WTC11 (cell line): ENCODE measurements around the gene EWSR1. TPM values are rescaled to one million over a fixed set of nuclear protein-coding genes. Genes with fewer than 3 reads are reported as not detected.

Source experiments
- ATAC-seq: fragments of 200-7000 bp; cut with Tn5 transposase; 2 replicates; pipeline ENCODE4 v1.10.0; 2021; ENCODE audit warnings: mild to moderate bottlenecking, moderate library complexity
- CTCF ChIA-PET: fragments of 300-600 bp; sonication (Branson Sonifier 250); formaldehyde crosslinking; loops from one replicate; lab custom pipeline; 2021; ENCODE audit warnings: antibody characterized with exemption; lab: Charles Lee
- POLR2A ChIA-PET: fragments of 350-600 bp; sonication (Branson Sonifier 250); formaldehyde crosslinking; loops from one replicate; lab custom pipeline; 2021; ENCODE audit warnings: antibody characterized with exemption; lab: Charles Lee
- DNase-seq: peaks from one replicate; pipeline ENCODE4 v3.0.0; 2021; ENCODE audit warnings: low spot score
- H3K27ac Mint-ChIP-seq: 2 replicates; pipeline ENCODE4 v1.8.0; 2021; ENCODE audit warnings: mixed read lengths
- H3K27me3 Mint-ChIP-seq: 2 replicates; pipeline ENCODE4 v1.8.0; 2021; ENCODE audit warnings: low read depth, mild to moderate bottlenecking, moderate library complexity, mixed read lengths
- H3K36me3 Mint-ChIP-seq: 2 replicates; pipeline ENCODE4 v1.8.0; 2021; ENCODE audit warnings: mixed read lengths
- H3K4me1 Mint-ChIP-seq: 2 replicates; pipeline ENCODE4 v1.8.0; 2022; ENCODE audit warnings: mixed read lengths
- H3K4me3 Mint-ChIP-seq: 2 replicates; pipeline ENCODE4 v1.8.0; 2021; ENCODE audit warnings: mild to moderate bottlenecking, moderate library complexity, mixed read lengths
- H3K9me3 Mint-ChIP-seq: 2 replicates; pipeline ENCODE4 v1.8.0; 2021; ENCODE audit warnings: mixed read lengths
- ATF2 ChIP-seq: sonication (generic); formaldehyde crosslinking; IDR thresholded peaks from 2 replicates; pipeline ENCODE4 v1.8.1; 2022; ENCODE audit warnings: low read depth, missing genetic modification reagents, borderline replicate concordance
- CREM ChIP-seq: sonication (generic); formaldehyde crosslinking; IDR thresholded peaks from 2 replicates; pipeline ENCODE4 v1.8.1; 2022; ENCODE audit warnings: mild to moderate bottlenecking, missing genetic modification reagents, moderate library complexity
- EMX1 ChIP-seq: fragments of 250-450 bp; sonication (Bioruptor Pico); IDR thresholded peaks from 2 replicates; pipeline ENCODE4 v1.8.0; 2021; ENCODE audit warnings: mild to moderate bottlenecking
- ETV6 ChIP-seq: sonication (generic); formaldehyde crosslinking; IDR thresholded peaks from 2 replicates; pipeline ENCODE4 v1.8.1; 2022; ENCODE audit warnings: mild to moderate bottlenecking, missing genetic modification reagents
- FOXK1 ChIP-seq: sonication (generic); formaldehyde crosslinking; IDR thresholded peaks from 2 replicates; pipeline ENCODE4 v1.8.0; 2022; ENCODE audit warnings: mild to moderate bottlenecking, moderate library complexity, missing genetic modification reagents
- IRF1 ChIP-seq: sonication (generic); formaldehyde crosslinking; IDR thresholded peaks from 2 replicates; pipeline ENCODE4 v1.8.0; 2023; ENCODE audit warnings: missing genetic modification reagents
- NFYB ChIP-seq: sonication (generic); formaldehyde crosslinking; conservative IDR thresholded peaks from 2 replicates; pipeline ENCODE4 v1.8.0; 2022; ENCODE audit warnings: low read depth, missing genetic modification reagents
- NR3C1 ChIP-seq: sonication (generic); formaldehyde crosslinking; conservative IDR thresholded peaks from 2 replicates; pipeline ENCODE4 v1.8.1; 2023; ENCODE audit warnings: low read depth, mild to moderate bottlenecking, missing genetic modification reagents
- SMAD4 ChIP-seq: sonication (generic); formaldehyde crosslinking; IDR thresholded peaks from 2 replicates; pipeline ENCODE4 v1.8.0; 2022; ENCODE audit warnings: mild to moderate bottlenecking, missing genetic modification reagents
- USF1 ChIP-seq: sonication (generic); formaldehyde crosslinking; IDR thresholded peaks from 2 replicates; pipeline ENCODE4 v1.8.0; 2022; ENCODE audit warnings: mild to moderate bottlenecking, missing genetic modification reagents
- ZNF121 ChIP-seq: sonication (generic); formaldehyde crosslinking; IDR thresholded peaks from 2 replicates; pipeline ENCODE4 v1.8.0; 2023; ENCODE audit warnings: missing genetic modification reagents
- ZNF219 ChIP-seq: sonication (generic); formaldehyde crosslinking; IDR thresholded peaks from 2 replicates; pipeline ENCODE4 v1.8.0; 2023; ENCODE audit warnings: missing genetic modification reagents, mild to moderate bottlenecking, borderline replicate concordance
- ZNF416 ChIP-seq: fragments of 250-450 bp; sonication (Bioruptor Pico); IDR thresholded peaks from 2 replicates; pipeline ENCODE4 v1.9.0; 2021; ENCODE audit warnings: mild to moderate bottlenecking, inconsistent platforms
- ZNF423 ChIP-seq: fragments of 250-450 bp; sonication (Bioruptor Pico); IDR thresholded peaks from 2 replicates; pipeline ENCODE4 v2.1.2; 2022; ENCODE audit warnings: mild to moderate bottlenecking, moderate library complexity
- ZNF512 ChIP-seq: sonication (generic); formaldehyde crosslinking; IDR thresholded peaks from 2 replicates; pipeline ENCODE4 v1.8.1; 2022; ENCODE audit warnings: missing genetic modification reagents, borderline replicate concordance
- total RNA-seq: library from RNA; stranded (reverse); gene quantifications from 3 replicates; pipeline ENCODE4 v1.2.3, GENCODE V29; 2021
- TF ChIP-seq, protein P1 (sequence below): sonication (generic); formaldehyde crosslinking; IDR thresholded peaks from 2 replicates; pipeline ENCODE4 v1.8.1; 2022; ENCODE audit warnings: mild to moderate bottlenecking, moderate library complexity, missing genetic modification reagents
- TF ChIP-seq, protein P2 (sequence below): sonication (generic); formaldehyde crosslinking; IDR thresholded peaks from 2 replicates; pipeline ENCODE4 v1.8.1; 2022; ENCODE audit warnings: mild to moderate bottlenecking, missing genetic modification reagents, moderate library complexity, borderline replicate concordance

Gene EWSR1
- total RNA-seq, 1 experiment from 2014 or later, result 377 TPM

DNA sequence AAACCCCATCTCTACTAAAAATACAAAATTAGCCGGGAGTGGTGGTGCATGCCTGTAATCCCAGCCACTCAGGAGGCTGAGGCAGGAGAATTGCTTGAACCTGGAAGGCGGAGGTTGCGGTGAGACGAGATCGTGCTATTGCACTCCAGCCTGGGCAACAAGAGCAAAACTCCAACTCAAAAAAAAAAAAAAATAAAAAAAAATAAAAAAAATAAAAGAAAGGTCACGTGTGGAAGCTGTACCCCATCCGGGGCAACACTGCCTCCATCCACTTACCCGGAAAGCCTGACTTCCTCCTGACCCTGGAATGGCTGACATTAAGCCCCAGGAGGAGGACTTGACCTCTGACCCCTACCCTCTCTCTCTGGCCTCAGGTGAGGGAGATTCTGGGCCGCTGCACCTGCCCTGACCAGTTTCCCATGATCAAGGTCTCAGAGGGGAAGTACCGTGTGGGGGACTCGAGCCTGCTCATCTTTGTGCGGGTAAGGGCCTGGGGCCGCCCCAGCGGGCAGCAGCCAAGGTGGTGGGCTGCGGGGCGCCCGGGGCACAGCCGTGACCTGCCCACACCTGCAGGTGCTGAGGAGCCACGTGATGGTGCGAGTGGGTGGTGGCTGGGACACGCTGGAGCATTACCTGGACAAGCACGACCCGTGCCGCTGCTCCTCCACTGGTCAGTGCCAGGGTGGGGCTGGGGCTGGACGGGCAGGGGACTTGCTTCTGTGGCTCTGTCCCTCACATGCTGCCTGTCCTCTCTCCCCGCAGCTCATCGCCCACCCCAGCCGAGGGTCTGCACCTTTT is 42.2 kb downstream of the EWSR1 start:
- CTCF ChIA-PET, result interaction anchor here (0.5 to 1.7 kb wide), 5 partner anchors 10 to 107 kb away, joined by 3 to 5 read pairs (median 5); no protein-coding TSS in a partner anchor
- Mint-ChIP-seq H3K27ac (no peak overlapping the region), H3K36me3 (peaks cover 6% of the 10 kb centered on the region; the same call in 1 of the 2 replicates), H3K4me1 (peaks cover 27% of the 10 kb centered on the region), H3K27me3 (peaks cover 34% of the 10 kb centered on the region), H3K9me3 (no peaks in the 10 kb centered on the region), H3K4me3 (no peak overlapping the region)
- TF ChIP-seq ZNF512 (CRISPR knock-in tag) (no peak), ZNF219 (no peak), ZNF423 (CRISPR knock-in tag) (no peak), IRF1 (CRISPR knock-in tag) (no peak), ETV6 (CRISPR knock-in tag) (no peak)
- TF ChIP-seq, protein P1, sequence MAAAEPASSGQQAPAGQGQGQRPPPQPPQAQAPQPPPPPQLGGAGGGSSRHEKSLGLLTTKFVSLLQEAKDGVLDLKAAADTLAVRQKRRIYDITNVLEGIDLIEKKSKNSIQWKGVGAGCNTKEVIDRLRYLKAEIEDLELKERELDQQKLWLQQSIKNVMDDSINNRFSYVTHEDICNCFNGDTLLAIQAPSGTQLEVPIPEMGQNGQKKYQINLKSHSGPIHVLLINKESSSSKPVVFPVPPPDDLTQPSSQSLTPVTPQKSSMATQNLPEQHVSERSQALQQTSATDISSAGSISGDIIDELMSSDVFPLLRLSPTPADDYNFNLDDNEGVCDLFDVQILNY, result no peak
- ATAC-seq, result no peak
- no peak for DNase-seq
- POLR2A ChIA-PET, result no interaction called here

DNA sequence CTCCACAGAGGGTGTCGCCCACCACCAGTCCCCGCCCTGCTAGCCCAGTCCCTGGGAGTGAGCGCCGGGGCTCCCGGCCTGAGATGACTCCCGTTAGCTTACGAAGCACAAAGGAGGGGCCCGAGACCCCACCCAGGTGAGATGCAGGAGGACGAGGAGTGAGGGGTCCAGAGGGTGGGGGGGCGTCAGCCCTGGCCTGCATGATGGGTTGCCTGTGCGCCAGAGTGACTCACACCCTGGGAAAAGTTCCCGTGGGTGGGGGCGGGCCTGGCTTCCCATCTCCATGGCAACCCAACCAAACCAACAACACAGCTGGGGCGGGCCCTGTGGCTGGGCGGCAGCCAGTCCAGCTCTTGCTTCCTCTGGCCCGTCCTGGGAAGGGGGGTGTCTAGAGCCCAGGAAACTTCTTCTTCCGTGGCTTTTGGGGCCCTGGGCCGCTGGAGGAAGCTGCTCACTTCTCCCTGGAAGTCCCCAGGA is 42.8 kb downstream of the EWSR1 start:
- ChIA-PET CTCF (interaction anchor here (0.5 to 1.7 kb wide), 7 partner anchors 10 to 960 kb away, joined by 3 to 5 read pairs (median 5); no protein-coding TSS in a partner anchor), POLR2A (no interaction called here)
- TF ChIP-seq CREM (CRISPR knock-in tag) (no peak), FOXK1 (CRISPR knock-in tag) (peak; percentile 58; the same call in 1 of the 2 replicates)
- Mint-ChIP-seq H3K9me3 (no peaks in the 10 kb centered on the region), H3K4me1 (peaks cover 24% of the 10 kb centered on the region), H3K4me3 (no peak overlapping the region), H3K36me3 (peaks cover 6% of the 10 kb centered on the region; the same call in 1 of the 2 replicates), H3K27me3 (peaks cover 35% of the 10 kb centered on the region), H3K27ac (no peak overlapping the region)
- ATAC-seq (peak; percentile 1; the same call in 1 of the 2 replicates), DNase-seq (peak; percentile 80)

DNA sequence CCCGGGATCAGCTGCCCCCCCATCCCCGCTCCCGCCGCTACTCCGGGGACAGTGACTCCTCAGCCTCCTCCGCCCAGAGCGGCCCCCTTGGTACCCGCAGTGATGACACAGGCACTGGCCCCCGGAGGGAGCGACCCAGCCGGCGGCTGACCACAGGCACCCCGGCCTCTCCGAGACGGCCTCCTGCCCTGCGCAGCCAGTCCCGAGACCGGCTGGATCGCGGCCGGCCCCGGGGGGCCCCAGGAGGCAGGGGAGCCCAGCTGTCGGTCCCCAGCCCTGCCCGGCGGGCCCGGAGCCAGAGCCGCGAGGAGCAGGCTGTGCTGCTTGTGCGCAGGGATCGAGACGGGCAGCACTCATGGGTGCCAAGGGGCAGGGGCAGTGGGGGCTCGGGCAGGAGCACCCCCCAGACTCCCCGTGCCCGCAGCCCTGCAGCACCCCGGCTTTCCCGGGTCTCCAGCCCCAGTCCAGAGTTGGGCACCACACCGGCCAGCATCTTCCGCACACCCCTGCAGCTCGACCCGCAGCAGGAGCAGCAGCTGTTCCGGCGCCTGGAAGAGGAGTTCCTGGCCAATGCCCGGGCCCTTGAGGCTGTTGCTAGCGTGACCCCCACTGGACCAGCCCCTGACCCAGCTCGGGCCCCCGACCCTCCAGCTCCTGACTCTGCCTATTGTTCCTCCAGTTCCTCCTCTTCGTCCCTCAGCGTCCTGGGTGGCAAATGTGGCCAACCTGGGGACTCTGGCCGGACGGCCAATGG is 43.6 kb downstream of the EWSR1 start:
- no peak for ATAC-seq
- Mint-ChIP-seq H3K4me3 (no peak overlapping the region), H3K4me1 (peaks cover 22% of the 10 kb centered on the region), H3K27ac (no peak overlapping the region), H3K9me3 (no peaks in the 10 kb centered on the region), H3K36me3 (peaks cover 6% of the 10 kb centered on the region; the same call in 1 of the 2 replicates), H3K27me3 (peaks cover 41% of the 10 kb centered on the region)
- CTCF ChIA-PET, result interaction anchor here (0.5 to 3.3 kb wide), 9 partner anchors 9 to 959 kb away, joined by 3 to 52 read pairs (median 5); partner anchors contain the start of genes EWSR1 and RHBDD3
- DNase-seq, result no peak
- POLR2A ChIA-PET, result no interaction called here
- TF ChIP-seq EMX1 (no peak), NFYB (CRISPR knock-in tag) (no peak), NR3C1 (CRISPR knock-in tag) (no peak), USF1 (CRISPR knock-in tag) (no peak), ZNF416 (CRISPR knock-in tag) (no peak), SMAD4 (CRISPR knock-in tag) (no peak), ZNF121 (CRISPR knock-in tag) (no peak), ATF2 (CRISPR knock-in tag) (no peak)
- TF ChIP-seq, protein P2, sequence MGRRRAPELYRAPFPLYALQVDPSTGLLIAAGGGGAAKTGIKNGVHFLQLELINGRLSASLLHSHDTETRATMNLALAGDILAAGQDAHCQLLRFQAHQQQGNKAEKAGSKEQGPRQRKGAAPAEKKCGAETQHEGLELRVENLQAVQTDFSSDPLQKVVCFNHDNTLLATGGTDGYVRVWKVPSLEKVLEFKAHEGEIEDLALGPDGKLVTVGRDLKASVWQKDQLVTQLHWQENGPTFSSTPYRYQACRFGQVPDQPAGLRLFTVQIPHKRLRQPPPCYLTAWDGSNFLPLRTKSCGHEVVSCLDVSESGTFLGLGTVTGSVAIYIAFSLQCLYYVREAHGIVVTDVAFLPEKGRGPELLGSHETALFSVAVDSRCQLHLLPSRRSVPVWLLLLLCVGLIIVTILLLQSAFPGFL, result no peak
- TF ChIP-seq, protein P1, result no peak
